ENCODE results near the gene MCRIP2.

- TF ChIP-seq CTCF (IDR thresholded peaks at IDR 0.05; ENCODE audit: low read length) (no peak), EZH2 (optimal IDR thresholded peaks at IDR 0.05; ENCODE audit: low read depth, low read length) (no peak)
Observed at GRCh38 chr16:680625-680945, 39.0 kb downstream of the MCRIP2 start.
